CD4-positive, CD25-positive, alpha-beta regulatory T cell (primary cell): ENCODE measurements around the gene ZNF276. TPM values are rescaled to one million over a fixed set of nuclear protein-coding genes. Genes with fewer than 3 reads are reported as not detected.

Source experiments
- ATAC-seq, 2 donors: fragments of 150-1000 bp; cut with Tn5 transposase; one replicate each; pipeline ENCODE4 v1.10.0; 2021; ENCODE audit warnings: low read depth in 2 of 2, moderate number of reproducible peaks in 2 of 2, moderate library complexity in 1 of 2
- DNase-seq, 3 donors: peaks; one replicate each; pipeline versions ENCODE4 v3.0.0 to v3.0.0-alpha.2; 2012 to 2022; ENCODE audit warnings: mixed read lengths in 1 of 3
- H3K27ac ChIP-seq: one replicate; pipeline ENCODE4 v1.7.0; 2013; ENCODE audit warnings: mild to moderate bottlenecking, low read length; ENCODE audit not compliant: insufficient read depth, poor library complexity, severe bottlenecking
- H3K27me3 ChIP-seq: one replicate; pipeline ENCODE4 v1.7.0; 2013; ENCODE audit warnings: low read length; ENCODE audit not compliant: control insufficient read depth, insufficient read depth
- H3K36me3 ChIP-seq: one replicate; pipeline ENCODE4 v1.7.0; 2013; ENCODE audit warnings: mild to moderate bottlenecking, low read length, moderate library complexity; ENCODE audit not compliant: control insufficient read depth, insufficient read depth
- H3K4me1 ChIP-seq: 2 replicates; pipeline ENCODE4 v1.7.0; 2013; ENCODE audit warnings: mild to moderate bottlenecking, low read length; ENCODE audit not compliant: insufficient read depth, control insufficient read depth, poor library complexity, severe bottlenecking
- H3K4me3 ChIP-seq: one replicate; pipeline ENCODE4 v1.7.0; 2013; ENCODE audit warnings: low read depth, mild to moderate bottlenecking, low read length, moderate library complexity
- H3K9me3 ChIP-seq, 2 experiments: 1 replicate in 1 of 2; 2 replicates in 1 of 2; pipeline ENCODE4 v1.7.0; 2013; ENCODE audit warnings: low read length in 2 of 2, mild to moderate bottlenecking in 1 of 2, moderate library complexity in 1 of 2; ENCODE audit not compliant: control insufficient read depth in 2 of 2
- H3K27ac Mint-ChIP-seq, 3 donors: one replicate each; pipeline ENCODE4 v1.8.0; 2020 to 2022; ENCODE audit warnings: mild to moderate bottlenecking in 3 of 3, mixed read lengths in 3 of 3, moderate library complexity in 2 of 3
- H3K27me3 Mint-ChIP-seq: one replicate; pipeline ENCODE4 v1.8.0; 2022; ENCODE audit warnings: mild to moderate bottlenecking, mixed read lengths
- H3K36me3 Mint-ChIP-seq: one replicate; pipeline ENCODE4 v1.8.0; 2020; ENCODE audit warnings: mixed read lengths
- H3K4me1 Mint-ChIP-seq, 4 donors: one replicate each; pipeline ENCODE4 v1.8.0; 2020 to 2022; ENCODE audit warnings: mixed read lengths in 4 of 4, mild to moderate bottlenecking in 1 of 4
- H3K4me3 Mint-ChIP-seq, 4 donors: one replicate each; pipeline ENCODE4 v1.8.0; 2020 to 2022; ENCODE audit warnings: mild to moderate bottlenecking in 4 of 4, mixed read lengths in 4 of 4, moderate library complexity in 3 of 4
- H3K9me3 Mint-ChIP-seq, 7 donors: one replicate each; pipeline ENCODE4 v1.8.0; 2020 to 2022; ENCODE audit warnings: mixed read lengths in 7 of 7, mild to moderate bottlenecking in 3 of 7, moderate library complexity in 2 of 7
- polyA plus RNA-seq, 4 donors: library from polyadenylated mRNA; unstranded; fragments of 300-500 nt; fragmentation: Illumina TruSeq; gene quantifications; one replicate each; pipeline ENCODE4 v1.2.3, GENCODE V29; 2021
- total RNA-seq: library from RNA; stranded (reverse); gene quantifications from one replicate; pipeline ENCODE4 v1.2.3, GENCODE V29; 2022

Gene ZNF276
- total and polyA plus RNA-seq, 5 donors from 2014 or later = 15.5 to 108 (median 20.7) TPM

DNA sequence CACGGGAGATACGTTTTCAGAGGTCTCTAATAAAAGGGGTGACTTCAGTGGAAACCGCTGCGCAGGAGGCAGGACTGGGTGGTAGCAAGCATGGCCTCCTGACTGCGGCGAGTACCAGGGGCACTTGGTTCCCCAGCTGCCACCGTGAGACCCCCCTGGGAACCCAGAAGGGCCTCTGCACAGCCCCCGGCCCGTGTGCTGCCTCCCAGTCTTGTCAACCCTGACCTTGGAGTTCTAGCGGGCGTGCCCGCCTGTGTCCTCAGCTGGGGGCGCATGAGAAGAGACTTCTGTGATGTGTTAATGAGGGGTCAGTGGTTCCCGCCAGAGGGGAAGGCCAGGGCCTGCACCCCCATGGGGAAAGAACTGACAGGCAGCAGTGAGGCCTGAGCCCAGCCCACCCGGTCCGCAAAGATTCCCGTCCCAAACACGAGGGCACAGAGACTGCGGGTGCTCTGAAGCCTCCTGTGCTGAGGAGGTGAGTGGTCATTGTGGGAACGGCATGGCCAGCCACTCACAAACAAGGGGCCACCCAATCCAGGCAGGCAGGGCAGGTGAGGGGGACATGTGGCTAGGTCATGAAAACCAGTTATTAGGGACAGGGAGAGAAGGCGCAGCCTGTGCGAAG lies 9.4 kb downstream of the ZNF276 start:
- H3K36me3 Mint-ChIP-seq = peaks cover 42% of the 10 kb centered on the region
- Histone ChIP-seq H3K4me3 (no peak overlapping the region), H3K9me3 (no peaks in the 10 kb centered on the region), H3K4me1 (peaks cover 27% of the 10 kb centered on the region), H3K27me3 (no peaks in the 10 kb centered on the region), H3K27ac (no peak overlapping the region), H3K36me3 (peaks cover 89% of the 10 kb centered on the region)
- H3K4me3 Mint-ChIP-seq = no peak overlapping the region
- H3K9me3 Mint-ChIP-seq = no peaks in the 10 kb centered on the region
- DNase-seq = no peak
- H3K4me1 Mint-ChIP-seq = peaks cover 10 to 68% (median 23%) of the 10 kb centered on the region in 4 donors
- no peaks in the 10 kb centered on the region for H3K27me3 Mint-ChIP-seq
- no peak overlapping the region for H3K27ac Mint-ChIP-seq
- no peak for ATAC-seq

DNA sequence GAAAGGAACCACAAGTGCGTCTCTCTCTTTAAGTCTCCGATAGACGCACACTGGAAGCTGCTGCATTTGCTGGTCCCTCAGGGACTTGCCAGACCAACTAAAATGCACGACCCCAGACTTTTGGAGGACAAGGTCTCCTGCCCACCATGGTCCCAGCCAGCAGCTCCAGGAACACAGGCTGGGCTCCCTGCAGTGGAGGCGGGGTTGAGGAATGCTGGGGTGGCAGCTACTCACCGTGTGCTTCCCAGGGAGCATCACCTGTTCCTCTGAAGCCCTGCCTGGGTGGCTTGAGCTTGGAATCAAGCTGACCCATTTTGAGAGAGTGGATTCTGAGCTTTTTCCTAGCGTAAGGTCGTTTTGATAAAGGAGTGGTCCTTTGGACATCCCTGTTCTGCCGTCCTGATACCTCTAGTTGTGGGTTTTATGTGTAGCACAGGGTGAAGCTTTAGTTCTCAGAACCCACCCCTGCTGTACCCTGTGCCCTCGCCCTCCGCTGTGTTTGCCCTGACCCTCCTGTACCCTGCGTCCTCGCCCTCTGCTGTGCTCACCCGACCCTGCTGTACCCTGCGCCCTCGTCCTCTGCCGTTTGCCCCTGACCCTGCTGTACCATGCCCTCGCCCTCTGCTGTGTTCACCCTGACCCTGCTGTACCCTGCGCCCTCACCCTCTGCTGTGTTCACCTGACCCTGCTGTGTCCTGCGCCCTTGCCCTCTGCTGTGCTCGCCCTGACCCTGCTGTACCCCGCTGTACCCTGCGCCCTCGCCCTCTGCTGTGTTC lies 11.0 kb downstream of the ZNF276 start:
- Histone ChIP-seq H3K4me1 (peaks cover 27% of the 10 kb centered on the region), H3K4me3 (no peak overlapping the region), H3K36me3 (peaks cover 90% of the 10 kb centered on the region), H3K27me3 (no peaks in the 10 kb centered on the region), H3K9me3 (no peaks in the 10 kb centered on the region), H3K27ac (peak overlapping the region; percentile 20)
- no peak for ATAC-seq
- Mint-ChIP-seq H3K9me3 (no peaks in the 10 kb centered on the region), H3K4me1 (peaks cover 6 to 67% (median 26%) of the 10 kb centered on the region in 4 donors), H3K36me3 (peaks cover 38% of the 10 kb centered on the region), H3K27me3 (no peaks in the 10 kb centered on the region), H3K27ac (peak overlapping the region in 1 of 3 donors; percentile 21), H3K4me3 (peak overlapping the region in 2 of 4 donors; percentile 58 to 60)
- no peak for DNase-seq

DNA sequence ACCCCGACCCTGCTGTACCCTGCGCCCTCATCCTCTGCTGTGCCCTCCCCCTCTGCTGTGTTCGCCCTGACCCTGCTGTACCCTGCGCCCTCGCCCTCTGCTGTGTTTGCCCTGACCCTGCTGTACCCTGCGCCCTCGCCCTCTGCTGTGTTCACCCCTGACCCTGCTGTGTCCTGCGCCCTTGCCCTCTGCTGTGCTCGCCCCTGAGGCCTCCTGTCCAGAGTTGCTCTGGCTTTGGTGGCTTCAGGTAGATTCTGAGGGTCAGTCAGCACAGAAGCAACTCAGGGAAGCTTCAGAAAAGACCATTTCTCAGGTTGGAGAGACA lies 11.5 kb downstream of the ZNF276 start:
- H3K27ac ChIP-seq = no peak overlapping the region
- no peaks in the 10 kb centered on the region for H3K9me3 Mint-ChIP-seq
- no peaks in the 10 kb centered on the region for H3K27me3 ChIP-seq
- H3K4me3 Mint-ChIP-seq = peak overlapping the region in 1 of 4 donors; percentile 58
- DNase-seq (no peak), ATAC-seq (no peak)
- H3K4me1 Mint-ChIP-seq = peaks cover 6 to 68% (median 28%) of the 10 kb centered on the region in 4 donors
- peaks cover 90% of the 10 kb centered on the region for H3K36me3 ChIP-seq
- H3K4me1 ChIP-seq = peaks cover 27% of the 10 kb centered on the region
- H3K36me3 Mint-ChIP-seq = peaks cover 43% of the 10 kb centered on the region
- H3K27ac Mint-ChIP-seq = no peak overlapping the region
- H3K27me3 Mint-ChIP-seq = no peaks in the 10 kb centered on the region
- H3K9me3 ChIP-seq = no peaks in the 10 kb centered on the region
- H3K4me3 ChIP-seq = no peak overlapping the region

DNA sequence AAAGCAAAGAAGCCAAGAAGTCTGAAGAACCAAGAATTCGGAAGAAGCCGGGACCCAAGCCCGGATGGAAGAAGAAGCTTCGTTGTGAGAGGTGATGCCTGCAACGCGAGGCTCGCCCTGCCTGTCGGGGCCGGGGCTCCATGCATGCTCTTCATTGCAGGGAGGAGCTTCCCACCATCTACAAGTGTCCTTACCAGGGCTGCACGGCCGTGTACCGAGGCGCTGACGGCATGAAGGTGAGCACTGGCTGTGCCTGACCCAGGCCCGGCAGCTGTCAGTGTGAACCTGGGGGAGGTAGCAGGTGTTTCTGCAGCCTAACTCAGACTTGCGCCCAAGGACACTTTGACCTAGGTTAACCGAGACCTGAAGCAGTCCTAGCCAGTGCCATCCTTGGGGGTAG lies 12.0 kb downstream of the ZNF276 start:
- peaks cover 6 to 69% (median 28%) of the 10 kb centered on the region in 4 donors for H3K4me1 Mint-ChIP-seq
- no peak for DNase-seq
- no peaks in the 10 kb centered on the region for H3K27me3 ChIP-seq
- no peaks in the 10 kb centered on the region for H3K9me3 Mint-ChIP-seq
- H3K4me1 ChIP-seq = peaks cover 25% of the 10 kb centered on the region
- H3K4me3 Mint-ChIP-seq = no peak overlapping the region
- no peak overlapping the region for H3K27ac Mint-ChIP-seq
- H3K27ac ChIP-seq = no peak overlapping the region
- H3K36me3 Mint-ChIP-seq = peaks cover 44% of the 10 kb centered on the region
- no peaks in the 10 kb centered on the region for H3K27me3 Mint-ChIP-seq
- H3K4me3 ChIP-seq = no peak overlapping the region
- ATAC-seq = no peak
- H3K36me3 ChIP-seq = peaks cover 92% of the 10 kb centered on the region
- H3K9me3 ChIP-seq = no peaks in the 10 kb centered on the region

DNA sequence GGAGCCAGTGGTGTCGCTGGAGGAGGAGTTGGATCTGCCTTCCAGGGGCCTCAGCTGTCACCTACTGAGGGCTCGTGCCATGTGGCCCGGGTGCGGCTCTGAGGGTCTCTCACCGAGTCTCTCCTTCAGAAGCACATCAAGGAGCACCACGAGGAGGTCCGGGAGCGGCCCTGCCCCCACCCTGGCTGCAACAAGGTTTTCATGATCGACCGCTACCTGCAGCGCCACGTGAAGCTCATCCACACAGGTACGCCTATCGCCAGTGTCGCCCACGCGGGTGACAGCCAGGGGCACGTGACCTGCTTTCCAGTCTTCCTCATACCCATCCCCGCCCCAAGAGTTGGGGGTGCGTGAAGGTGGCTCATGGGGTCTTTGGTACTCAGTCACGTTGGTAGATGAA lies 12.5 kb downstream of the ZNF276 start:
- H3K36me3 ChIP-seq = peaks cover 94% of the 10 kb centered on the region
- H3K36me3 Mint-ChIP-seq = peaks cover 43% of the 10 kb centered on the region
- H3K27ac Mint-ChIP-seq = peak overlapping the region in 1 of 3 donors; percentile 38

DNA sequence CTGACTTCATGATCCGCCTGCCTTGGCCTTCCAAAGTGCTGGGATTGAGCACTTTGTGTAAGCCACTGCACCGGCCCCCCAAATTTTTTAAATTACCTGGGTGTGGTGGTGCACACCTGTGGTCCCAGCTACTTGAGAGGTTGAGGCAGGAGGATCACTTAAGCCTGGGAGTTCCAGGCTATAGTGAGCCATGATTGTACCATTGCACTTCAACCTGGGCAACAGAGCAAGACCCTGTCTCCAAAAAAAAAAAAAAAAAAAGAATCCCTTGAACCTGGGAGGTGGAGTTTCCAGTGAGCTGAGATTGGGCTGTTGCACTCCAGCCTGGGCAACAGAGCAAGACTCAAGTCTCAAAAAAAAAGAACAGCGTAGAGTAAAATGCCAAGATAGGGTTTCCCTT lies 15.2 kb downstream of the ZNF276 start:
- Histone ChIP-seq H3K36me3 (peaks cover 94% of the 10 kb centered on the region), H3K27ac (peak overlapping the region; percentile 49), H3K4me1 (peaks cover 24% of the 10 kb centered on the region), H3K4me3 (no peak overlapping the region), H3K27me3 (no peaks in the 10 kb centered on the region), H3K9me3 (no peaks in the 10 kb centered on the region)
- Mint-ChIP-seq H3K4me1 (peaks cover 4 to 61% (median 26%) of the 10 kb centered on the region in 4 donors), H3K27me3 (no peaks in the 10 kb centered on the region), H3K36me3 (peaks cover 33% of the 10 kb centered on the region), H3K27ac (peak overlapping the region in 1 of 3 donors; percentile 60), H3K4me3 (peak overlapping the region in 1 of 4 donors; percentile 65), H3K9me3 (no peaks in the 10 kb centered on the region)
- no peak for ATAC-seq
- no peak for DNase-seq

More for the DNA sequence above, 12.5 kb downstream of the ZNF276 start:
- peaks cover 25% of the 10 kb centered on the region for H3K4me1 ChIP-seq
- Mint-ChIP-seq H3K4me1 (peaks cover 6 to 66% (median 27%) of the 10 kb centered on the region in 4 donors), H3K27me3 (no peaks in the 10 kb centered on the region), H3K4me3 (no peak overlapping the region), H3K9me3 (no peaks in the 10 kb centered on the region)
- H3K4me3 ChIP-seq = no peak overlapping the region
- no peak overlapping the region for H3K27ac ChIP-seq
- ATAC-seq (no peak), DNase-seq (no peak)
- H3K27me3 ChIP-seq = no peaks in the 10 kb centered on the region
- no peaks in the 10 kb centered on the region for H3K9me3 ChIP-seq

DNA sequence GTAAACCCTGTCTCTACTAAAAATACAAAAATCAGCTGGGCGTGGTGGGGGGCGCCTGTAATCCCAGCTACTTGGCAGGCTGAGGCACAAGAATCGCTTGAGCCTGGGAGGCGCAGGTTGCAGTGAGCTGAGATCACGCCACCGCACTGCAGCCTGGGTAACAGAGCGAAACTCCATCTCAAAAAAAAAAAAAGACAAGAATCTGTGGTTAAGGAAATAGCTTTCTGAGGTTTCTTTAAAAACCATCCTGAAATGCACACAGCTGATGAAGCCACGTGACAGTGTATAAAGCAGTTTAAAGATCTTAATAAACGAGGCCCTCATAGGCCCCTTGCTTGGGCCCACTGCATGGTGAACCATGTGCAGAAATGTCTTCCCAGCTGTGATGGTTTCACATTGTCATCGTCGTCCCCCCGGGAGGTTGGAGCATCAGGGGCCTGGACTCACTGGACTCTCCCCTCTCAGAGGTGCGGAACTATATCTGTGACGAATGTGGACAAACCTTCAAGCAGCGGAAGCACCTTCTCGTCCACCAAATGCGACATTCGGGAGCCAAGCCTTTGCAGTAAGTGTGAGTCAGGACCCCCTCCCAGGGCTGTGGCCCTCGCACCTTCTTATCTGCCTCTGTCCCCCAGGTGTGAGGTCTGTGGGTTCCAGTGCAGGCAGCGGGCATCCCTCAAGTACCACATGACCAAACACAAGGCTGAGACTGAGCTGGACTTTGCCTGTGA lies 16.2 kb downstream of the ZNF276 start:
- H3K4me1 ChIP-seq = peaks cover 20% of the 10 kb centered on the region
- H3K36me3 ChIP-seq = peaks cover 88% of the 10 kb centered on the region
- Mint-ChIP-seq H3K27ac (peak overlapping the region; percentile 36 to 66 (median 60)), H3K4me3 (peak overlapping the region; percentile 41 to 85 (median 60)), H3K9me3 (no peaks in the 10 kb centered on the region), H3K27me3 (no peaks in the 10 kb centered on the region), H3K36me3 (peaks cover 28% of the 10 kb centered on the region), H3K4me1 (peaks cover 0 to 53% (median 21%) of the 10 kb centered on the region in 4 donors)
- H3K27ac ChIP-seq = peak overlapping the region; percentile 49
- DNase-seq (peak in 2 of 3 donors; percentile 68 to 71), ATAC-seq (peak; percentile 30 to 37)
- no peak overlapping the region for H3K4me3 ChIP-seq
- no peaks in the 10 kb centered on the region for H3K9me3 ChIP-seq
- H3K27me3 ChIP-seq = no peaks in the 10 kb centered on the region
